Natural killer cell treated with Interleukin-12 subunit alpha and Interleukin-12 subunit beta and Interleukin-15 and Interleukin-18, amount 100 ng/mL, for 72 hours (primary cell): ENCODE results near the gene NLRP11. TPM values are rescaled to one million over a fixed set of nuclear protein-coding genes. Genes with fewer than 3 reads are reported as not detected.
"Not testable (repeated sequence)": the region's sequence is repeated elsewhere in the genome, so short reads cannot be mapped to it uniquely, and the experiment has no call there.

Source experiments
- ATAC-seq, 2 donors: fragments of 150-1000 bp; cut with Tn5 transposase in 1 of 2; sonication (Bioruptor Pico), chemical (Tn5 transposase) in 1 of 2; 2 replicates each; pipeline ENCODE4 v1.10.0; 2021
- DNase-seq: peaks from one replicate; pipeline ENCODE4 v3.0.0; 2022; ENCODE audit warnings: low spot score
- H3K27ac Mint-ChIP-seq, 2 donors: 1 replicate in 1 of 2; 2 replicates in 1 of 2; pipeline ENCODE4 v1.8.0; 2022; ENCODE audit warnings: mixed read lengths in 2 of 2, mild to moderate bottlenecking in 1 of 2, moderate library complexity in 1 of 2
- H3K27me3 Mint-ChIP-seq, 2 donors: 1 replicate in 1 of 2; 2 replicates in 1 of 2; pipeline ENCODE4 v1.8.0; 2022; ENCODE audit warnings: mixed read lengths in 2 of 2
- H3K36me3 Mint-ChIP-seq: one replicate; pipeline ENCODE4 v1.8.0; 2022; ENCODE audit warnings: mixed read lengths
- H3K4me1 Mint-ChIP-seq, 2 donors: 1 replicate in 1 of 2; 2 replicates in 1 of 2; pipeline ENCODE4 v1.8.0; 2022; ENCODE audit warnings: low read depth in 2 of 2, mixed read lengths in 2 of 2, mild to moderate bottlenecking in 1 of 2
- H3K4me3 Mint-ChIP-seq: one replicate; pipeline ENCODE4 v1.8.0; 2022; ENCODE audit warnings: mixed read lengths
- H3K9me3 Mint-ChIP-seq: 2 replicates; pipeline ENCODE4 v1.8.0; 2022; ENCODE audit warnings: mixed read lengths
- total RNA-seq, 2 donors: library from RNA; stranded (reverse); gene quantifications; one replicate each; pipeline ENCODE4 v1.2.3, GENCODE V29; 2022

Gene NLRP11
- total RNA-seq, 2 donors from 2014 or later = not detected

DNA sequence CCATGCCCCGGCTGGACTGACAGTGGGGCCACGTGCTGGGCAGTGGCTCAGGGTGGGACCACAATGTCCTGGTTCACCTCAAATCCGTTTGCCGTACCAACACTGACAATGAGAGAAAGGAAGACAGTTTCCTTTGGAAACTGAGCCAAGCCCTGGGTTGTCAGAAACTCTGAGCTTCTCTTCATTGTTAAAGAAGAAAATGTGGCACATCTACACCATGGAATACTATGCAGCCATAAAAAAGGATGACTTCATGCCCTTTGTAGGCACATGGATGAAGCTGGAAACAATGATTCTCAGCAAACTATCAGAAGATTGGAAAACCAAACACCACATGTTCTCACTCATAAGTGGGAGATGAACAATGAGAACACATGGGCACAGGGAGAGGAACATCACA is 75.0 kb downstream of the NLRP11 start:
- not testable (repeated sequence) for DNase-seq, H3K36me3 Mint-ChIP-seq, H3K4me1 Mint-ChIP-seq, H3K9me3 Mint-ChIP-seq, H3K4me3 Mint-ChIP-seq, H3K27ac Mint-ChIP-seq, ATAC-seq
- peaks cover 7 to 43% of the 10 kb centered on the region in 2 donors for H3K27me3 Mint-ChIP-seq

DNA sequence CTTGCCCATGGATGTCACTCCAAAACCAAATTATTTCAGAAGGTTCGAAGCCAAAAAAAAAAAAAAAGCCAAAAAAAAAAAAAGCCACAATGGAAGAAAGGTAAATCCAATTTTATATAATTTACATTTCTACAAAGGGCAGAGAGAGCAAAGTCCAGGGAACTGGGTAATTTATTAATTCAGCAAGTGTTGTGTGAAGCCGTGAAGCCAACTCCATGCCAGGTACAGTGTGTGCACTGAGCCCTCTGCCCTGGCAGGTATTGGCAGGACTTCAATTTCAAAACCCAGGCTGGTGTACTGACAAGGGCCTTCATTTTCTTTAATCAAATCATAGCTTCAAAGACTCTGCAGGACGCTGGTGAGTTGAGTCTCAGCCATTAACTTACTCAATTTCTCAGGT is 78.4 kb downstream of the NLRP11 start:
- H3K4me1 Mint-ChIP-seq = no peaks in the 10 kb centered on the region
- no peaks in the 10 kb centered on the region for H3K36me3 Mint-ChIP-seq
- H3K27ac Mint-ChIP-seq = no peak overlapping the region
- no peak overlapping the region for H3K4me3 Mint-ChIP-seq
- H3K9me3 Mint-ChIP-seq = peaks cover 3% of the 10 kb centered on the region
- ATAC-seq = no peak
- peaks cover 3 to 27% of the 10 kb centered on the region in 2 donors for H3K27me3 Mint-ChIP-seq
- DNase-seq = no peak

DNA sequence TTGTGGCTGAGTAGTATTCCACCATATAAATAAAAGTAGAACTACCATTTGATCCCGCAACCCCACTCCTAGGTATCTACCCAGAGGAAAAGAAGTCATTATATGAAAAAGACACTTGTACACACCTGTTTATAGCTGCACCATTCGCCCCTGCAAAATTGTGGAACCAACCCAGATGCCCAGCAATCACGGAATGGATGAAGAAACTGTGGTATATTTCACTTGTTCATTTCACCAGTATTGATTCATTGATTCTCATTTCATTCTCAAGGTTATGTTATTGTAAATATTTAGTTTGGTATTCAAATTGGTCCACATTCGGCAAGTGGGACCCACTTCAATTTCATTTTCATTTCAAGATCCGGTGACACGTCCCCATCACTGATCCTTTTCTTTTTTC is 81.1 kb downstream of the NLRP11 start:
- no peak for DNase-seq
- peaks cover 3 to 10% of the 10 kb centered on the region in 2 donors for H3K27me3 Mint-ChIP-seq
- no peak overlapping the region for H3K4me3 Mint-ChIP-seq
- H3K4me1 Mint-ChIP-seq = no peaks in the 10 kb centered on the region
- no peak overlapping the region for H3K27ac Mint-ChIP-seq
- no peaks in the 10 kb centered on the region for H3K36me3 Mint-ChIP-seq
- ATAC-seq = no peak
- no peaks in the 10 kb centered on the region for H3K9me3 Mint-ChIP-seq

DNA sequence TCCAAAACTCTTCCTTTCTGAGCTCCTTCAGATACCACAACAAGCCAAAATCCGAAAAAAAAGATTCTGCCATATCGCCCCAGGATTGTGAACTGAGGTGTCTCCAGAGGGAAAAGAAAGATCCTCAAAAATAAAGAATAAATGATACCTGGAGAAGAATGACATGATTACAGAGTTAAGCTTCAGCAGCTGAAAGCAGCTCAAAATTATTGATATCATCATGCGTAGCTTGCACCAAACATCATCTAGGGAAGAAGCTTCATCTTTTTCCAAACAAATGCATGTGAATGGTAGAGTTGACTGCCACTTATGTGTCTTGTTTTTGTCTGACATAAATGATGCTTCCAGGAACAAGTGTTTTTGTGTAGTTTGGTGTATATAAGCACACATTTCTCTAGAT is 93.5 kb downstream of the NLRP11 start, which contains the start of gene NLRP9:
TSS of gene NLRP9 (minus strand) at position 101 of the 400 bp plus-strand sequence. CDS start at position 73, 28 bp downstream.
- H3K4me3 Mint-ChIP-seq = no peak within 1 kb of the TSS
- ATAC-seq = no peak
- H3K36me3 Mint-ChIP-seq = no peaks in the 10 kb centered on the region
- peaks cover 2 to 14% of the 10 kb centered on the region in 2 donors for H3K27me3 Mint-ChIP-seq
- no peak within 1 kb of the TSS for H3K27ac Mint-ChIP-seq
- no peaks in the 10 kb centered on the region for H3K9me3 Mint-ChIP-seq
- DNase-seq = no peak
- no peaks in the 10 kb centered on the region for H3K4me1 Mint-ChIP-seq

Other genes with a start within 250 kb of the NLRP11 start
- 10 to 100 TPM; 11.8 to 15.8 TPM for gene FIZ1, start 232.5 kb downstream of the NLRP11 start, total RNA-seq
- gene ZNF524, start 231.7 kb downstream of the NLRP11 start, total RNA-seq = 10 to 100 TPM; 10.6 to 14.7 TPM
- gene ZNF865, start 226.4 kb downstream of the NLRP11 start, total RNA-seq = 10 to 100 TPM; 15.4 to 20.7 TPM
- 1 to 10 TPM; 2.6 to 4.5 TPM for gene ZNF784, start 207.4 kb downstream of the NLRP11 start, total RNA-seq
- 10 to 100 TPM; 35.7 to 39.5 TPM for gene ZNF580, start 191.0 kb downstream of the NLRP11 start, total RNA-seq
- gene ZNF581, start 188.3 kb downstream of the NLRP11 start, total RNA-seq = 10 to 100 TPM; 15.1 to 27.6 TPM
- gene CCDC106, start 183.8 kb downstream of the NLRP11 start, total RNA-seq = 1 to 10 TPM; 1.9 to 3.3 TPM
- 100 to 1,000 TPM; 266 to 434 TPM for gene U2AF2, start 177.0 kb downstream of the NLRP11 start, total RNA-seq
- gene EPN1, start 156.8 kb downstream of the NLRP11 start, total RNA-seq = 10 to 100 TPM; 40.7 to 63.9 TPM
- not detected for gene NLRP9, start 93.6 kb downstream of the NLRP11 start, total RNA-seq
- gene RFPL4A, start 72.9 kb downstream of the NLRP11 start, total RNA-seq = not detected
- gene RFPL4AL1, start 62.9 kb downstream of the NLRP11 start, total RNA-seq = not detected
- gene NLRP4, start 4.5 kb upstream of the NLRP11 start, total RNA-seq = not detected
- not detected for gene NLRP13, start 100.3 kb upstream of the NLRP11 start, total RNA-seq
- not detected for gene NLRP8, start 115.8 kb upstream of the NLRP11 start, total RNA-seq
- not detected for gene NLRP5, start 154.8 kb upstream of the NLRP11 start, total RNA-seq